ENCODE results near the gene LSR. TPM values are rescaled to one million over a fixed set of nuclear protein-coding genes. Genes with fewer than 3 reads are reported as not detected.
A peak's percentile ranks its signal among the peaks of the same experiment; 100 is the strongest.

Gene LSR
- total and polyA plus RNA-seq, 2 donors (not counting 1 experiment from before 2014, with no cell fraction given), result 37.2 to 45.3 TPM

- H3K9me3 Mint-ChIP-seq (ENCODE audit: insufficient read depth), result no peaks in the 10 kb centered on the region
- Histone ChIP-seq H3K4me2 (replicated peaks; ENCODE audit: low read depth, low read length, poor library complexity, severe bottlenecking) (peak within 1 kb of the TSS; percentile 95), H3K9ac (ENCODE audit: low read length) (peak within 1 kb of the TSS; percentile 91), H3K4me3 (ENCODE audit: control extremely low read depth in 1 of 5, extremely low read depth in 1 of 5, insufficient read depth in 1 of 5, low read depth in 2 of 5, low read length in 4 of 5) (peak within 1 kb of the TSS; percentile 68 to 97 (median 77)), H3K9me3 (ENCODE audit: control extremely low read depth in 1 of 3, control insufficient read depth in 2 of 3, insufficient read depth in 1 of 3, low read length in 2 of 3) (no peaks in the 10 kb centered on the region), H4K20me1 (ENCODE audit: control insufficient read depth, insufficient read depth, low read length, poor library complexity, severe bottlenecking) (peaks cover 48% of the 10 kb centered on the region), H3K27me3 (replicated peaks in 1 of 4; ENCODE audit: control extremely low read depth in 1 of 4, control insufficient read depth in 3 of 4, insufficient read depth in 4 of 4, low read length in 3 of 4) (no peaks in the 10 kb centered on the region), H3K27ac (ENCODE audit: low read length in 2 of 2) (peak within 1 kb of the TSS; percentile 65 to 88), H2AFZ (ENCODE audit: insufficient read depth, low read depth, low read length, poor library complexity, severe bottlenecking) (peak within 1 kb of the TSS; percentile 80), H3K4me1 (ENCODE audit: control insufficient read depth in 2 of 2, insufficient read depth in 2 of 2, low read length in 2 of 2) (peaks cover 47 to 64% of the 10 kb centered on the region in 2 donors), H3K36me3 (replicated peaks in 1 of 2; ENCODE audit: control extremely low read depth in 1 of 2, control insufficient read depth in 1 of 2, extremely low read depth in 1 of 2, insufficient read depth in 2 of 2, low read length in 1 of 2) (peaks cover 0 to 37% of the 10 kb centered on the region in 2 experiments), H3K79me2 (ENCODE audit: control insufficient read depth, insufficient read depth, low read length) (peaks cover 47% of the 10 kb centered on the region)
- H3K27ac Mint-ChIP-seq, result peak within 1 kb of the TSS; percentile 95
- ChIA-PET CTCF (interaction anchor here (0.7 to 2.0 kb wide), 17 partner anchors 12 to 226 kb away, joined by 3 to 11 read pairs (median 3); partner anchors contain the start of genes FFAR1, FXYD5 and FXYD7), POLR2A (interaction anchor here (0.7 to 1.6 kb wide), 8 partner anchors 12 to 200 kb away, joined by 3 to 4 read pairs (median 4); no protein-coding TSS in a partner anchor)
- peak; percentile 26 for ATAC-seq (ENCODE audit: low read depth)
- peaks cover 65% of the 10 kb centered on the region for H3K4me1 Mint-ChIP-seq
- no peaks in the 10 kb centered on the region for H3K27me3 Mint-ChIP-seq
- H3K4me3 Mint-ChIP-seq, result peak within 1 kb of the TSS; percentile 91
- TF ChIP-seq CTCF (IDR thresholded peaks at IDR 0.05) (no peak), EZH2 (IDR thresholded peaks at IDR 0.05; ENCODE audit: borderline replicate concordance, insufficient read depth, low read depth, low read length, poor library complexity, severe bottlenecking) (no peak)
- under 1% methylated on average over 104 of the region's 126 CpGs for whole genome bisulfite sequencing (ENCODE audit: insufficient coverage)
- DNase-seq, result peak; percentile 89
- intact Hi-C loops (cut with micrococcal nuclease), result loop anchor here (1.0 to 5.0 kb wide), 7 partner anchors 20 to 201 kb away; partner anchors contain the start of gene FFAR1
Measured at GRCh38 chr19:35268536-35269437, 20.0 kb downstream of the LSR start, which contains the start of gene USF2. Gene USF2 (plus strand): TSS chr19:35268962. CDS start chr19:35269102, 140 bp downstream.
